Left ventricle myocardium inferior (tissue), 1 donor: ENCODE data around the gene C19orf85. TPM values are rescaled to one million over a fixed set of nuclear protein-coding genes. Genes with fewer than 3 reads are reported as not detected.

Experiments
- DNase-seq: peaks from one replicate; pipeline ENCODE4 v3.0.0-alpha.2; 2020
- H3K27ac ChIP-seq: fragments of 200-600 bp; replicated peaks from 2 replicates; pipeline ENCODE4 v1.8.0; 2021
- H3K27me3 ChIP-seq: fragments of 200-600 bp; 2 replicates; pipeline ENCODE4 v1.8.0; 2021; ENCODE audit warnings: low read depth
- H3K36me3 ChIP-seq: fragments of 200-600 bp; 2 replicates; pipeline ENCODE4 v1.8.0; 2021
- H3K4me1 ChIP-seq: fragments of 200-600 bp; 2 replicates; pipeline ENCODE4 v1.8.0; 2021
- H3K4me3 ChIP-seq: fragments of 200-600 bp; 2 replicates; pipeline ENCODE4 v1.8.0; 2021; ENCODE audit warnings: mild to moderate bottlenecking, moderate library complexity
- H3K9me3 ChIP-seq: fragments of 200-600 bp; replicated peaks from 2 replicates; pipeline ENCODE4 v1.8.0; 2021
- intact Hi-C: fragments of 100-400 bp; cut with micrococcal nuclease; formaldehyde crosslinking; loops from one replicate; pipeline ENCODE4 v1.11.0; 2022
- total RNA-seq: library from RNA; stranded (reverse); fragmentation: NEBNext Ultra II Directional; extraction: Animal tissue kit (Norgen Biotek cat#: 25700); gene quantifications from one replicate; pipeline ENCODE4 v1.2.1, GENCODE V29; 2021
- TF ChIP-seq, protein P1 (sequence below): fragments of 200-600 bp; IDR thresholded peaks from 2 replicates; pipeline ENCODE4 v1.8.0; 2021; ENCODE audit warnings: antibody characterized with exemption, mild to moderate bottlenecking, borderline replicate concordance
- donor health status: DM: no; HTN: yes; CAD: no; lungs with severe emphysema.

C19orf85 gene
- total RNA-seq, 1 donor from 2014 or later: not detected

GRCh38 chr19:55441319-55441691 is 23.2 kb downstream of the C19orf85 start:
- Histone ChIP-seq H3K27ac (no peak overlapping the region), H3K9me3 (no peaks in the 10 kb centered on the region), H3K27me3 (peaks cover 98% of the 10 kb centered on the region), H3K4me1 (peaks cover 11% of the 10 kb centered on the region), H3K4me3 (no peak overlapping the region), H3K36me3 (no peaks in the 10 kb centered on the region)
- no peak for DNase-seq
- intact Hi-C loops: no loop called here
- TF ChIP-seq, protein P1, sequence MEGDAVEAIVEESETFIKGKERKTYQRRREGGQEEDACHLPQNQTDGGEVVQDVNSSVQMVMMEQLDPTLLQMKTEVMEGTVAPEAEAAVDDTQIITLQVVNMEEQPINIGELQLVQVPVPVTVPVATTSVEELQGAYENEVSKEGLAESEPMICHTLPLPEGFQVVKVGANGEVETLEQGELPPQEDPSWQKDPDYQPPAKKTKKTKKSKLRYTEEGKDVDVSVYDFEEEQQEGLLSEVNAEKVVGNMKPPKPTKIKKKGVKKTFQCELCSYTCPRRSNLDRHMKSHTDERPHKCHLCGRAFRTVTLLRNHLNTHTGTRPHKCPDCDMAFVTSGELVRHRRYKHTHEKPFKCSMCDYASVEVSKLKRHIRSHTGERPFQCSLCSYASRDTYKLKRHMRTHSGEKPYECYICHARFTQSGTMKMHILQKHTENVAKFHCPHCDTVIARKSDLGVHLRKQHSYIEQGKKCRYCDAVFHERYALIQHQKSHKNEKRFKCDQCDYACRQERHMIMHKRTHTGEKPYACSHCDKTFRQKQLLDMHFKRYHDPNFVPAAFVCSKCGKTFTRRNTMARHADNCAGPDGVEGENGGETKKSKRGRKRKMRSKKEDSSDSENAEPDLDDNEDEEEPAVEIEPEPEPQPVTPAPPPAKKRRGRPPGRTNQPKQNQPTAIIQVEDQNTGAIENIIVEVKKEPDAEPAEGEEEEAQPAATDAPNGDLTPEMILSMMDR: no peak

DNA sequence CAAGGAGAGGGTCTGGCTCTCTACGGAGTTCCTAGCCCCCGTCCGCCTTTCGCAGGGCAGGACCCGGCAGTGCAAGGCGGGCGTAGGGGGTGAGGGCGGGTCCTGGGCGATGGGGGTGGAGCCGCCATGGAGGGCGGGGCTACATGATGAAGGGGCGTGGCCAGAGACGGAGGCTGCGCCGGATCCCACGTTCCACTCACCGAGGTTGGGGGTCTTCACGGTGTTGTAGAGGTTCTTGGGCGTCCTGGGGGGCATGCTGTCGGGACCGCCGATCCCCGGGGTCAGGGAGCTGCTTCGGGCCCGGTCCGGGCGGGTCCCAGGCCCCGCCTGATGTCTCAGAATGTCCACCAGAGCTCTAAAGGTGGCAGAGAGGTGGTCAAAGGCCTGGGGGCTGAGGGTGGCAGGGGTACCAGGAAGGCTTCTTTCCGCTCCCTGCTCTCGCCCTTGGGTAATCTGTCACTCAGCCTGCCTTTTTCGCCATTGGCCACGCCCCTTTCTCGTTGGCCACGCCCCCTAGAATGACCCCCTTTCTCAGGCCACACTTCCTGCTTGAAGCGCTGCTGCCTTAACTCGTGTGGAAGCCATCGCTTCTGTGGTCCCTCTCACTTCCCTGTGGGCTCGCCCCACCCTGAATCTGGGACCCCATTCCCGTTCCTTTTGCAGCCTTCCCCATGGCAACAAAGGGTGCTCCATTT is 24.0 kb downstream of the C19orf85 start:
- Histone ChIP-seq H3K27ac (no peak overlapping the region), H3K4me3 (no peak overlapping the region), H3K4me1 (peaks cover 11% of the 10 kb centered on the region), H3K9me3 (no peaks in the 10 kb centered on the region), H3K36me3 (no peaks in the 10 kb centered on the region), H3K27me3 (peaks cover 98% of the 10 kb centered on the region)
- intact Hi-C loops: no loop called here
- TF ChIP-seq, protein P1: no peak
- DNase-seq: no peak

GRCh38 chr19:55439052-55439451 is 25.5 kb downstream of the C19orf85 start:
- TF ChIP-seq, protein P1: no peak
- no peak for DNase-seq
- Histone ChIP-seq H3K36me3 (no peaks in the 10 kb centered on the region), H3K27me3 (peaks cover 84% of the 10 kb centered on the region), H3K4me3 (no peak overlapping the region), H3K27ac (no peak overlapping the region), H3K4me1 (peaks cover 11% of the 10 kb centered on the region), H3K9me3 (no peaks in the 10 kb centered on the region)
- intact Hi-C loops: no loop called here

- TF ChIP-seq, protein P1: no peak
- intact Hi-C loops: no loop called here
- no peaks in the 10 kb centered on the region for H3K9me3 ChIP-seq
- H3K27ac ChIP-seq: no peak overlapping the region
- no peaks in the 10 kb centered on the region for H3K36me3 ChIP-seq
- peaks cover 11% of the 10 kb centered on the region for H3K4me1 ChIP-seq
- DNase-seq: peak; percentile 52
- H3K27me3 ChIP-seq: peaks cover 85% of the 10 kb centered on the region
- no peak overlapping the region for H3K4me3 ChIP-seq
Observed at GRCh38 chr19:55437410-55437809, 27.1 kb downstream of the C19orf85 start.

GRCh38 chr19:55436847-55437246 is 27.7 kb downstream of the C19orf85 start:
- Histone ChIP-seq H3K36me3 (no peaks in the 10 kb centered on the region), H3K27me3 (peaks cover 85% of the 10 kb centered on the region), H3K4me1 (peaks cover 9% of the 10 kb centered on the region), H3K9me3 (no peaks in the 10 kb centered on the region), H3K27ac (no peak overlapping the region), H3K4me3 (no peak overlapping the region)
- intact Hi-C loops: no loop called here
- DNase-seq: no peak
- TF ChIP-seq, protein P1: no peak
